NT2/D1 (cell line): ENCODE measurements around the gene FBLIM1.
"Not testable (repeated sequence)": the region's sequence is repeated elsewhere in the genome, so short reads cannot be mapped to it uniquely, and the experiment has no call there.

ENCODE experiments used
- DNase-seq: peaks from one replicate; pipeline ENCODE4 v3.0.0-alpha.2; 2011; ENCODE audit warnings: low read depth, low spot score
- H3K27me3 ChIP-seq: 2 replicates; pipeline ENCODE4 v1.6.0; 2011; ENCODE audit warnings: mild to moderate bottlenecking; ENCODE audit not compliant: insufficient read length, insufficient read depth
- H3K36me3 ChIP-seq: 2 replicates; pipeline ENCODE4 v1.6.1; 2011; ENCODE audit warnings: mild to moderate bottlenecking, low read length, mixed read lengths; ENCODE audit not compliant: insufficient read depth, insufficient read length
- H3K4me1 ChIP-seq: 2 replicates; pipeline ENCODE4 v1.5.1; 2011; ENCODE audit not compliant: insufficient read depth, insufficient read length
- H3K4me3 ChIP-seq: 2 replicates; pipeline ENCODE4 v1.5.1; 2011; ENCODE audit warnings: low read depth; ENCODE audit not compliant: insufficient read length
- H3K9ac ChIP-seq: 2 replicates; pipeline ENCODE4 v1.6.0; 2011; ENCODE audit warnings: low read depth; ENCODE audit not compliant: insufficient read length
- H3K9me3 ChIP-seq: 2 replicates; pipeline ENCODE4 v1.5.1; 2011; ENCODE audit warnings: mild to moderate bottlenecking, low read length; ENCODE audit not compliant: insufficient read depth
- SUZ12 ChIP-seq: IDR thresholded peaks from 2 replicates; pipeline ENCODE4 v1.6.1; 2011; ENCODE audit not compliant: insufficient read length, insufficient read depth; ENCODE audit errors: extremely low read depth
- YY1 ChIP-seq: IDR thresholded peaks from 2 replicates; pipeline ENCODE4 v1.6.1; 2011; ENCODE audit not compliant: insufficient read length, insufficient read depth
- ZNF274 ChIP-seq: IDR thresholded peaks from 2 replicates; pipeline ENCODE4 v1.6.1; 2011; ENCODE audit warnings: mild to moderate bottlenecking, low read depth, low read length

The FBLIM1 gene

DNA sequence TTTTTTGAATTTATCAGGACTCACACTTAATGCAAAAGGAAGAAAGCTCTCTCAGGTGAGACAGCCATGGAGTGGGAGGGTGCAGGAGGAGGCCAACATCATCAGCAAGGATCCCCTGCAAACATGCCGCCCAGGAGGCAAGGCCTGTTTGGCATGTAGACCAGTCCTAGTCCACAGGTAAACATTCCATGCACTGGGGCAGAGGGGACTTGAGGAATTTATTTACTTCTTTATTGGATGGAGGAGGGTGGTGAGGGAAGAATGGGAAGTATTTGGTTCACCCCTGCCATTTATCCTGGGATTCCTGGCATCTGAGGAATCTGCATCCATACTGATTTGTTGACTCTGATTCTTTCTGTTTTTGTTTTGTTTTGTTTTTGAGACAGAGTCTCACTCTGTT, 50.4 kb downstream of the FBLIM1 start:
- Histone ChIP-seq H3K9me3 (no peaks in the 10 kb centered on the region), H3K4me1 (no peaks in the 10 kb centered on the region), H3K27me3 (no peaks in the 10 kb centered on the region), H3K36me3 (no peaks in the 10 kb centered on the region), H3K4me3 (no peak overlapping the region), H3K9ac (no peak overlapping the region)
- DNase-seq = no peak
- TF ChIP-seq SUZ12 (no peak), YY1 (no peak)

- no peak for TF ChIP-seq SUZ12
- TF ChIP-seq YY1 = no peak
- no peak for TF ChIP-seq ZNF274
- no peak for DNase-seq
- Histone ChIP-seq H3K9me3 (no peaks in the 10 kb centered on the region), H3K27me3 (no peaks in the 10 kb centered on the region), H3K4me3 (no peak overlapping the region), H3K36me3 (no peaks in the 10 kb centered on the region), H3K4me1 (no peaks in the 10 kb centered on the region), H3K9ac (no peak overlapping the region)
Observed at GRCh38 chr1:15810073-15810472, 51.5 kb downstream of the FBLIM1 start.

- no peak overlapping the region for H3K4me3 ChIP-seq
- TF ChIP-seq ZNF274 (no peak), YY1 (no peak), SUZ12 (no peak)
- H3K9me3 ChIP-seq = no peaks in the 10 kb centered on the region
- no peaks in the 10 kb centered on the region for H3K27me3 ChIP-seq
- H3K9ac ChIP-seq = no peak overlapping the region
- H3K36me3 ChIP-seq = no peaks in the 10 kb centered on the region
- DNase-seq = no peak
- H3K4me1 ChIP-seq = no peaks in the 10 kb centered on the region
Observed at GRCh38 chr1:15816674-15817073, 58.1 kb downstream of the FBLIM1 start.

DNA sequence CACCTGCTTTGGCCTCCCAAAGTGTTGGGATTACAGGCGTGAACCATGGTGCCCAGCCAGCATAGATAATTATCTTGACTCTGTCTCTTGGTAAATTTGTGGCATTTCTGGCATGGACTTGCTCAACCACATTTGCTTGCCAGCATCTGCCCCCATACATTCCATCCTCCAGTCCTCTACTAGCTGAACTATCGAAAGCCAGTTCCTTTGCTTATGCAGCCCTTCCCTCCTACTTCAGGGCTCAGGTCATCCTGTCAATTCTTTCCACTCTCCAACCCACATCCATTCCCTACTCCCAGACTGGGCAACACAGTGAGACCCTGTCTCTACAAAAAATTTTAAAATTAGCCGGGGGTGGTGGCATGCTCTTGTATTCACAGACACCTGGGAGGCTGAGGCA, 61.9 kb downstream of the FBLIM1 start:
- Histone ChIP-seq H3K9me3 (no peaks in the 10 kb centered on the region), H3K4me3 (no peak overlapping the region), H3K27me3 (no peaks in the 10 kb centered on the region), H3K4me1 (no peaks in the 10 kb centered on the region), H3K36me3 (no peaks in the 10 kb centered on the region), H3K9ac (no peak overlapping the region)
- no peak for TF ChIP-seq YY1
- DNase-seq = no peak

GRCh38 chr1:15825800-15826199, 67.2 kb downstream of the FBLIM1 start:
- no peaks in the 10 kb centered on the region for H3K36me3 ChIP-seq
- DNase-seq = no peak
- H3K9me3 ChIP-seq = no peaks in the 10 kb centered on the region
- H3K4me1 ChIP-seq = no peaks in the 10 kb centered on the region
- TF ChIP-seq ZNF274 (no peak), SUZ12 (no peak), YY1 (no peak)
- H3K9ac ChIP-seq = no peak overlapping the region
- H3K27me3 ChIP-seq = no peaks in the 10 kb centered on the region
- H3K4me3 ChIP-seq = no peak overlapping the region

DNA sequence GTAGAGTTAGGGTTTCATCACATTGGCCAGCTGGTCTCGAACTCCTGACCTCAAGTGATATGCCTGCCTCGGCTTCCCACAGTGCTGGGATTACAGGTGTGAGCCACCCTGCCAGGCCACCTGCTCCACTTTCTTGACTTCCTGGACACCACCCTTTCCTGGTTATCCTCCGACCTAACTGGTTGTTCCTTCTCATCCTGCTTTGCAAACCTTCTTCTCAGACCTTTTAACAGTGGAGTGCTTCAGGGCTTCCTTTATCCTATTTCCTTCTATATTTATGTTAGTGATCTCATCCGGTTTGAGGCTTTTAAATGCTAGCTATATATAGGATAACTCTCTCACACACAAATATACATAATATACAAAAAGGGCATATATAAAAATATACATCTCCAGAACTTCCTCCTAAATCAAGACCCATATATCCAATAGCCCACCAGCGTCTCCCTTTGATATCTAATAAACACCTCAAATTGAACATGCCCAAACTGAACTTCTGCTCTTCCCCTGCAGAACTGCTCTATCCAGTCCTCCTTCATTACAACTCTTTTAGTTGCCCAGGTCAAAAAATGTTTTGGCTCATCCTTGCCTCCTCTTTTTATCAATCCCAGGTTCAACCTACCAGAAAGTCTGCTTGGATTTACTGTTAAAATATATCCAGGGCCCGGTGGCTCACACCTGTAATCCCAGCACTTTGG, 68.4 kb downstream of the FBLIM1 start:
- Histone ChIP-seq H3K27me3 (no peaks in the 10 kb centered on the region), H3K4me1 (no peaks in the 10 kb centered on the region), H3K36me3 (no peaks in the 10 kb centered on the region), H3K9me3 (no peaks in the 10 kb centered on the region), H3K9ac (no peak overlapping the region), H3K4me3 (no peak overlapping the region)
- DNase-seq = no peak
- TF ChIP-seq YY1 (no peak), ZNF274 (no peak), SUZ12 (no peak)

GRCh38 chr1:15827567-15827966, 69.0 kb downstream of the FBLIM1 start:
- DNase-seq, H3K36me3 ChIP-seq: not testable (repeated sequence)

GRCh38 chr1:15828931-15829330, 70.3 kb downstream of the FBLIM1 start:
- H3K4me3 ChIP-seq, H3K4me1 ChIP-seq, DNase-seq, H3K27me3 ChIP-seq, H3K9ac ChIP-seq, H3K9me3 ChIP-seq, H3K36me3 ChIP-seq: not testable (repeated sequence)

More at GRCh38 chr1:15827567-15827966, 69.0 kb downstream of the FBLIM1 start:
- H3K9ac ChIP-seq, H3K9me3 ChIP-seq, H3K27me3 ChIP-seq, H3K4me3 ChIP-seq, H3K4me1 ChIP-seq: not testable (repeated sequence)
